ENCODE results near the gene STXBP1.

GRCh38 chr9:127728808-127729207, 116.7 kb downstream of the STXBP1 start:
- TF ChIP-seq POLR2AphosphoS5 (IDR thresholded peaks at IDR 0.05) = no peak
- TF ChIP-seq, protein P1, sequence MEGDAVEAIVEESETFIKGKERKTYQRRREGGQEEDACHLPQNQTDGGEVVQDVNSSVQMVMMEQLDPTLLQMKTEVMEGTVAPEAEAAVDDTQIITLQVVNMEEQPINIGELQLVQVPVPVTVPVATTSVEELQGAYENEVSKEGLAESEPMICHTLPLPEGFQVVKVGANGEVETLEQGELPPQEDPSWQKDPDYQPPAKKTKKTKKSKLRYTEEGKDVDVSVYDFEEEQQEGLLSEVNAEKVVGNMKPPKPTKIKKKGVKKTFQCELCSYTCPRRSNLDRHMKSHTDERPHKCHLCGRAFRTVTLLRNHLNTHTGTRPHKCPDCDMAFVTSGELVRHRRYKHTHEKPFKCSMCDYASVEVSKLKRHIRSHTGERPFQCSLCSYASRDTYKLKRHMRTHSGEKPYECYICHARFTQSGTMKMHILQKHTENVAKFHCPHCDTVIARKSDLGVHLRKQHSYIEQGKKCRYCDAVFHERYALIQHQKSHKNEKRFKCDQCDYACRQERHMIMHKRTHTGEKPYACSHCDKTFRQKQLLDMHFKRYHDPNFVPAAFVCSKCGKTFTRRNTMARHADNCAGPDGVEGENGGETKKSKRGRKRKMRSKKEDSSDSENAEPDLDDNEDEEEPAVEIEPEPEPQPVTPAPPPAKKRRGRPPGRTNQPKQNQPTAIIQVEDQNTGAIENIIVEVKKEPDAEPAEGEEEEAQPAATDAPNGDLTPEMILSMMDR (IDR thresholded peaks at IDR 0.05) = no peak
- no peak for TF ChIP-seq POLR2A (IDR thresholded peaks at IDR 0.05)
- TF ChIP-seq EP300 (IDR thresholded peaks at IDR 0.05) = no peak
